Tibial artery (tissue), 4 donors: ENCODE results near the gene MSANTD1.

Source experiments
- DNase-seq, 2 donors: peaks; one replicate each; pipeline ENCODE4 v3.0.0-alpha.2; 2019
- H3K27ac ChIP-seq, 2 donors: fragments of 200-600 bp; sonication (generic) in 1 of 2; 1 replicate in 1 of 2; 2 replicates in 1 of 2; pipeline ENCODE4 v1.5.1; 2018 to 2019; ENCODE audit warnings: mild to moderate bottlenecking in 1 of 2
- H3K27me3 ChIP-seq, 2 donors: fragments of 200-600 bp; sonication (generic) in 1 of 2; one replicate each; pipeline versions ENCODE4 v1.5.1 to v1.6.0; 2016 to 2019
- H3K36me3 ChIP-seq, 3 donors: fragments of 200-600 bp; sonication (generic) in 2 of 3; one replicate each; pipeline ENCODE4 v1.5.1; 2016 to 2019; ENCODE audit warnings: mild to moderate bottlenecking in 2 of 3
- H3K4me1 ChIP-seq, 4 donors: fragments of 200-600 bp; sonication (generic) in 2 of 4; 1 replicate in 3 of 4; 2 replicates in 1 of 4; pipeline ENCODE4 v1.5.1; 2016 to 2019
- H3K4me3 ChIP-seq, 2 donors: fragments of 200-600 bp; sonication (generic) in 1 of 2; 1 replicate in 1 of 2; 2 replicates in 1 of 2; pipeline ENCODE4 v1.5.1; 2018 to 2019; ENCODE audit warnings: mild to moderate bottlenecking in 2 of 2
- H3K9me3 ChIP-seq, 3 donors: fragments of 200-600 bp; sonication (generic) in 1 of 3; one replicate each; pipeline ENCODE4 v1.5.1; 2016 to 2019
- CTCF ChIP-seq, 2 experiments: fragments of 200-600 bp in 1 of 2; fragments of 450-650 bp in 1 of 2; IDR thresholded peaks; one replicate each; pipeline ENCODE4 v1.5.1; 2017 to 2019; ENCODE audit warnings: antibody characterized with exemption in 2 of 2, mild to moderate bottlenecking in 1 of 2, moderate library complexity in 1 of 2
- intact Hi-C: fragments of 100-400 bp; cut with DNase I; formaldehyde crosslinking; loops from one replicate; pipeline ENCODE4 v1.15.0; 2023; ENCODE audit warnings: low total_unique reads

MSANTD1 gene

GRCh38 chr4:3238721-3239120 is 10.2 kb upstream of the MSANTD1 start:
- TF ChIP-seq CTCF (IDR thresholded peaks at IDR 0.05) = no peak
- intact Hi-C loops = no loop called here
- Histone ChIP-seq H3K4me3 (no peak overlapping the region), H3K4me1 (no peaks in the 10 kb centered on the region), H3K36me3 (peaks cover 49 to 94% (median 69%) of the 10 kb centered on the region in 3 donors), H3K27ac (no peak overlapping the region), H3K9me3 (no peaks in the 10 kb centered on the region), H3K27me3 (no peaks in the 10 kb centered on the region)
- no peak for DNase-seq

- TF ChIP-seq CTCF (IDR thresholded peaks at IDR 0.05) = no peak
- intact Hi-C loops = no loop called here
- no peaks in the 10 kb centered on the region for H3K27me3 ChIP-seq
- no peak for DNase-seq
- H3K27ac ChIP-seq = no peak overlapping the region
- H3K4me3 ChIP-seq = no peak overlapping the region
- peaks cover 48 to 94% (median 63%) of the 10 kb centered on the region in 3 donors for H3K36me3 ChIP-seq
- H3K4me1 ChIP-seq = no peaks in the 10 kb centered on the region
- H3K9me3 ChIP-seq = no peaks in the 10 kb centered on the region
Measured at GRCh38 chr4:3239303-3239702, 9.7 kb upstream of the MSANTD1 start.

GRCh38 chr4:3239998-3240920 is 8.7 kb upstream of the MSANTD1 start:
- Histone ChIP-seq H3K36me3 (peaks cover 38 to 85% (median 54%) of the 10 kb centered on the region in 3 donors), H3K4me3 (no peak overlapping the region), H3K9me3 (no peaks in the 10 kb centered on the region), H3K4me1 (no peaks in the 10 kb centered on the region), H3K27ac (no peak overlapping the region), H3K27me3 (no peaks in the 10 kb centered on the region)
- DNase-seq = no peak
- TF ChIP-seq CTCF (IDR thresholded peaks at IDR 0.05) = no peak
- intact Hi-C loops = no loop called here

- Histone ChIP-seq H3K27me3 (no peaks in the 10 kb centered on the region), H3K27ac (no peak overlapping the region), H3K9me3 (no peaks in the 10 kb centered on the region), H3K4me3 (no peak overlapping the region), H3K4me1 (no peaks in the 10 kb centered on the region), H3K36me3 (peaks cover 31 to 77% (median 46%) of the 10 kb centered on the region in 3 donors)
- intact Hi-C loops = no loop called here
- no peak for DNase-seq
- no peak for TF ChIP-seq CTCF (IDR thresholded peaks at IDR 0.05)
Measured at GRCh38 chr4:3240936-3241522, 7.9 kb upstream of the MSANTD1 start.

- no peaks in the 10 kb centered on the region for H3K9me3 ChIP-seq
- no peaks in the 10 kb centered on the region for H3K4me1 ChIP-seq
- TF ChIP-seq CTCF (IDR thresholded peaks at IDR 0.05) = no peak
- peaks cover 27 to 67% (median 36%) of the 10 kb centered on the region in 3 donors for H3K36me3 ChIP-seq
- no peak overlapping the region for H3K27ac ChIP-seq
- H3K4me3 ChIP-seq = no peak overlapping the region
- intact Hi-C loops = no loop called here
- no peak for DNase-seq
- H3K27me3 ChIP-seq = no peaks in the 10 kb centered on the region
Measured at GRCh38 chr4:3241898-3242524, 6.9 kb upstream of the MSANTD1 start.
